Urinary bladder (tissue), 4 donors: Measurements from ENCODE around the gene BCAR3. TPM values are rescaled to one million over a fixed set of nuclear protein-coding genes. Genes with fewer than 3 reads are reported as not detected.

Source experiments
- DNase-seq: peaks from one replicate; pipeline ENCODE4 v3.0.0-alpha.2; 2015; ENCODE audit errors: extremely low spot score
- H3K27ac ChIP-seq: one replicate; pipeline ENCODE4 v1.5.1; 2013; ENCODE audit warnings: low read depth, mild to moderate bottlenecking, moderate library complexity
- H3K36me3 ChIP-seq: one replicate; pipeline ENCODE4 v1.6.1; 2013; ENCODE audit warnings: mild to moderate bottlenecking, moderate library complexity; ENCODE audit not compliant: insufficient read depth
- H3K4me1 ChIP-seq: one replicate; pipeline ENCODE4 v1.6.1; 2013; ENCODE audit warnings: mild to moderate bottlenecking, moderate library complexity; ENCODE audit not compliant: insufficient read depth
- H3K4me3 ChIP-seq: one replicate; pipeline ENCODE4 v1.5.1; 2013; ENCODE audit warnings: low read depth, low read length
- WGBS: extraction: QIAGEN DNeasy Blood & Tissue Kit; methylation state at CpG from one replicate; pipeline ENCODE4 v1.1.7; 2013; 5-methylcytosine and 5-hydroxymethylcytosine counted together
- polyA plus RNA-seq: library from polyadenylated mRNA; stranded (reverse); fragments of 200-250 nt; gene quantifications from one replicate; pipeline ENCODE4 v1.2.3, GENCODE V29; 2013
- total RNA-seq: library from RNA; depleted of rRNA; stranded (reverse); fragments of >200 nt; gene quantifications from one replicate; pipeline ENCODE4 v1.2.3, GENCODE V29; 2014
- donor health status: healthy with polysubstance abuse.
- donor health status: healthy.

BCAR3 gene
- total and polyA plus RNA-seq, 2 donors, result 14.5 TPM

DNA sequence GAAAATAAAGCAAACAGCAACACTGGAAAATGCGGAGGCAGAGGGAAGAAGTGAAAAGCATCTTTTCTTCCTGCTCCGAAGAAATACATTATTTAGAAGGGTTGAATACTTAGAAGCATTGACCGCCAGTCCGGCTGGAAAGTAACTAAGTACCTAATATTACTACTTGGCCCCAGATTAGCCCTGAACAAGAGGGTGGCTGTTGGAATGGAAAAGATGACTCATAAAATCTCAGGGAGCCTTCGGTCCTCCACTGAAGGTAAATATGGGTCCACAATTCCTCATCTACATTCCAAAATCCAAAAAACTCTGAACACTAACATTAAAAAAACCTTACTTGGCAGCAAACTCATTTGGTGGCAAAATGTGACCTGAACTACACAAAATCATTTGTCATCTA lies 40.1 kb downstream of the BCAR3 start:
- no peaks in the 10 kb centered on the region for H3K36me3 ChIP-seq
- H3K4me1 ChIP-seq, result no peaks in the 10 kb centered on the region
- H3K27ac ChIP-seq, result no peak overlapping the region
- H3K4me3 ChIP-seq, result no peak overlapping the region
- WGBS, result 88% methylated on average over 5 of the region's 5 CpGs
- no peak for DNase-seq

DNA sequence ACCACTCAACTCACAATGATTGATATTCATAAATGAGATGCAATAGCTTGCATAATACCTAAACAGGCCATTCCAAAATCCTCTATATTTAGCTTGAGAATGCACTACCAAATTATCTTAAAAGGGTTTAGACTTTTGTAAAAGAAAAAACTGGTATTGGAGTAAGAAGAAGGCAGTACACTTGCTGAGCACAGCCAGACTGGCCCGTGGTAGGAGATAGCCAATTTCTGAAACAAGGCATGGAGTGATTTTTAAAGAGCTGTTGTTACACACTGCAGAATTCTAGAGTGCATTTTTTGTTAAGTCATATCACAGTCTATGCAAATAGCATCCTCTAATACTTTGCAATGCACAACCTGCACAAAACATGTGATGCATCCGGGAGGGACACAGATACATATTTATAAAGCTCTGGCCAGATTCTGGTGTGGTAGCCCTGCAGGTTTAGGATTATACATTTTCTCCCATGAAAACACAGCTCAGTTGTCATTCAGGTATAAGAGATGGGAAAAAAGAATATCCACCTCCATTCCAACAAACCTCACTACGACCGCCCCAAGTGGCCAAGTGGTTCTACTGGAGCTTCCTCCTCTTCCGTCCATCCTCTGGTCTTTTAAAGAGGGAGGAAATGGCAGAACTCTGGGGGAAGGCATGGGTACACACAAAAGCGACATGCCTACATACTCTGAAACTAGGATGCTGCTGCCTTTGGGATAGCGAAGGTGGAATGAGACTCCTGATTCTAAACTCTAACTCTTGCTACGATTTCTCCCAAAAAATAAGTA lies 40.8 kb downstream of the BCAR3 start:
- DNase-seq, result no peak
- Histone ChIP-seq H3K4me3 (no peak overlapping the region), H3K27ac (no peak overlapping the region), H3K4me1 (no peaks in the 10 kb centered on the region), H3K36me3 (no peaks in the 10 kb centered on the region)
- WGBS, result 94% methylated on average over 8 of the region's 8 CpGs

DNA sequence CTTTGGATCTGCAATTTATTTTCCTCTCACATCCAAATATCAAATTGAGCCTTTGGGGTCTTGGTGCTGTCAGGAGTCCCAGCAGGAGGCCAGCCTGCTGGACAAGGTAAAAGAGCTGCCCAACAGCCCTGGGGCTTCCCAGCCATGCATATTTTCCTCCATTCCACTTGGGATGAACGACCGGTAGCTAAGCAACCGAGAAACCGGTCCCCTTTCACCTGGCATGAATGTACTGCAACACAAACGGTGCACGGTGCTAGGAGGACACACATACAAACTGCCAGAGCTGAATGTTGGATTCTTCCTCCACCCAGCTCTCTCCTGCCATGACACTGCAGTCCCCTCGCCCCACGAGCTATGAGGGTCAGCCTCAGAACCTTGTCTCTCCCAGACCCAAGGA lies 42.7 kb downstream of the BCAR3 start:
- H3K27ac ChIP-seq, result no peak overlapping the region
- no peaks in the 10 kb centered on the region for H3K4me1 ChIP-seq
- WGBS, result 81% methylated on average over 8 of the region's 8 CpGs
- H3K36me3 ChIP-seq, result no peaks in the 10 kb centered on the region
- DNase-seq, result no peak
- H3K4me3 ChIP-seq, result no peak overlapping the region

DNA sequence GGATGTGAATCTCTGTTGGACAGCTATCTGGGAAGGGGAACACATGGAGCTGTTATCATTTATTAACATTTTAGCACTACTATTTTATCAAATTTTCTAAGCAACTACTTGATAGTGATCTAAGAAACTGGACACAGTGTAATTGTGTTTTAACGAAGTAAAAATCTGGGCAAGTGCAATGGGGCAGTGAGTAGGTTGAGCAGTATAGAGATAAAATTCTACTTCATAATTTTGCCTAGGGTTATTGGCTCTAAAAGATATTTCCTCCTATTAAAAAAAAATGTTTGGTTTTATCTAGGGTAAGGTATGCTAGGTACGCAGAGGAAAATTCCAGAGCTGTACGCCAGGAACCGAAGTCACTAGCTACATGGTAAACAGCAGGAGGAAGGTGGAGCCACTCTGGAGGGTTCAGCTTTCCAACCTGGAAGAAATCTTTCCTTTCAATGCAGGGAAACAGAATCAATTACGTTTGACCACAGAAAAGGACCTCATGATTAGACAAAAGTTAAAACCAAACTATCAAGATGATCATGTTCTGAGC lies 43.3 kb downstream of the BCAR3 start:
- WGBS, result 69% methylated on average over 5 of the region's 5 CpGs
- Histone ChIP-seq H3K4me3 (no peak overlapping the region), H3K27ac (no peak overlapping the region), H3K36me3 (no peaks in the 10 kb centered on the region), H3K4me1 (no peaks in the 10 kb centered on the region)
- no peak for DNase-seq

DNA sequence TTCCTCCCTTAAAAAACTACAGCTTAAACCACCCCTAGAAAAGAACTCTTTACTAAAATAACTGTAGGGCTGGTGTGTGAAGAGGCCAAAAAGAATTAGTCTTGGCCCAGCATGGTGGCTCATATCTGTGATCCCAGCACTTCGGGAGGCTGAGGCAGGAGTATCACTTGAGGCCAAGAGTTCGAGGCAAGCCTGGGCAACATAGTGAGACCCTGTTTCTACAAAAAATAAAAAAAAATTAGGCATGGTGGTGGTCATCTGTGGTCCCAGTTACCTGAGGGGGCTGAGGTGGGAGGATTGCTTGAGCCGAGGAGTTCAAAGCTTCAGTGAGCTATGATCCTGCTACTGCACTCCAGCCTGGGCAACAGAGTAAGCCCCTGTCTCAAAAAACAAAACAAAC lies 44.9 kb downstream of the BCAR3 start:
- DNase-seq, result no peak
- no peaks in the 10 kb centered on the region for H3K4me1 ChIP-seq
- WGBS, result 97% methylated on average over 3 of the region's 3 CpGs
- no peak overlapping the region for H3K27ac ChIP-seq
- H3K4me3 ChIP-seq, result no peak overlapping the region
- no peaks in the 10 kb centered on the region for H3K36me3 ChIP-seq

DNA sequence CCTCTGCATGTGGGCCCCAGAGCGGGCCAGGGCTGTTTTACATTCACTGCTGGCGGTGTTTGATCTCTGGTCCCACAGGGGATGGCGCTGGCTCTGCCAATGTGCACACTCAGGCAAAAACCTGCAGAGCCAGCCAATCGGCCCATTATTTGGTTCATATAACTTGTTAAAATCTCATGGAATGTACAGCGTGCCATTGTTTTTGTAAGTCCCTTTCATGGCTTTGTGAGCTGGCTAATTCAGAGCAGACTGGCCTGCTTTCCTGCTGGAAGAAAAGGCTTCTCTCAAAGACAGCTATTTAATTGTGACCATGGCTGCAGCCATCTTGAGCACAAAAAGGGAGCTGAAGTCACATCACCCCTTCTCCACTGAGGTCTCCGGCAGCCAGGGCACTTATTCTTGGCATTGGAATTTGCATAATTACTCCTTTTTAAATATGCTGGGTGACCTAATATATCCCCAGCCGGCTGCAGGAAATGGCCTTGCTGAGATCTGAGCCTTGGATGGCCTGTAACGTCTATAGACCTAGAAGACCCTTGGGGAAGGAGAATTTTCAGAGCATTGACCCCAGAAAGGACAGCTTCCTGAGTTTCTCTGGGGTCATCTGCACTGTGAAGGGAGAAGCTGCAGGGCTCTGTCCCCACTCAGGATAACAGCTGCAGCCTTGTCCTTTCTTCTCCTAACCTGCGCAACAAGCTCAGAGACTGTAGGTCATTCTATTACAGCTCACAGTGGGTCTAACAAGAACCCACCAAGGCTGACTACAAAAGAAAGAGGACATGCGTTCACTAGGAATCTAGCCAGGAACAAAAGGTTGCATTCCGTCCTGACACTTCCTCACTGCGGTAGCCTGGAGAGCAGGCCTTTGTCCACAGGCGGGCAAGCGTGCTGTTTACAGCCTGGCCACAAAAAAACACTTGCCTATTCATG lies 45.8 kb downstream of the BCAR3 start:
- Histone ChIP-seq H3K36me3 (no peaks in the 10 kb centered on the region), H3K4me1 (no peaks in the 10 kb centered on the region), H3K27ac (no peak overlapping the region), H3K4me3 (no peak overlapping the region)
- DNase-seq, result no peak
- WGBS, result 86% methylated on average over 14 of the region's 14 CpGs

DNA sequence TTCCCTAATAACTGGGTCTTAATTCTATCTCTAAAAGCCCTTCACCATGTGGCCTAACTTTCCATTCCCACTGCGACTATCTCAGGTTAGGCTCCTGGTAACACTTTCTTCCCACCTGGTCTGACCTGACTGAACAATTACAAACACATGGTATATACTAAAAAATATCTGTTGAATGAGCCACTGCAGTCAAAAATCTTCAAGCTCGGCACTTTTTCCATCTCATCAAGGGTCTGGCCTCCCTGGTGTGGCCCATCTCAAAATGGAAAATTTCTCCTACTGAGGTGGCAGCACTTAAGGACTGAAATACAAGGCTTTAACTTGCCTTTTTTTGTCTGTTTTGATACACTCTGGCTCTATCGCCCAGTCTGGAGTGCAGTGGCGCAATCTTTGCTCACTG lies 48.3 kb downstream of the BCAR3 start:
- Histone ChIP-seq H3K4me1 (no peaks in the 10 kb centered on the region), H3K36me3 (no peaks in the 10 kb centered on the region), H3K27ac (no peak overlapping the region), H3K4me3 (no peak overlapping the region)
- DNase-seq, result no peak
- 97% methylated on average over 4 of the region's 4 CpGs for WGBS

DNA sequence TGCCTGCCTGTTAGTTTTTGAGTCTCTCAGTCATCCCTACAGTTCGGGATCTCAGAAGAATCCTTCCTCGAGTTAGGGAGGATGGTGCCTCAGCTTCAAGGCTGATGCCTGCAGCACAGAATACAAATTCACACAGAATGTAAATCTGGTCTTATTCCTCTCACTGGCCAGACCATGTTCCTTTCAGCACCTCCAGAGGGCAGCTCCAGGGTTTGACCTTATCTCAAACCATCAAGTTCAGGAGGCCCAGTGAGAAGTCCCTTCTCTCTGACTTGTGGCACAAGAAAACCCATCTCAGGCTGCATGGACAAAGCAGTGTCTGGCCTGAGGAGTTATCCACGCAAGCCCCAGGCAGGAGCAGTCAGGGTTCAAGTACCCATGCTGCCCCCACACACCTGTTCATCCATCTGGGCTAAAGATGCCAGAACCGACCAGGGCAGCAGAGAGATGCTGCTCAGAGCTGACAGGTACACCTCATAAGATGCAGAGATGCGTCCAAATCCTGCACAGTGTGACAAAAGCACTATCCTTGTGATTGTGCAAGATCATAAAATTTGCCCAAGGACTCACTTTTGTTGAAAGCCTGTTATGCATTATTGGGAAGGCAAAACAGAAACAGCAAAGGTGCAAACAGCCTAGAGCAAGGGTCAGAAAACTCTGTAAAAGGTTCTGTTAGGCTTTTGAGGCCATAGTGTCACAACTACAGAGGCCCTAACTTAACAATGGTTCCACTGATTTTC lies 49.8 kb downstream of the BCAR3 start:
- H3K27ac ChIP-seq, result no peak overlapping the region
- 92% methylated on average over 5 of the region's 5 CpGs for WGBS
- no peaks in the 10 kb centered on the region for H3K36me3 ChIP-seq
- H3K4me1 ChIP-seq, result no peaks in the 10 kb centered on the region
- no peak overlapping the region for H3K4me3 ChIP-seq
- no peak for DNase-seq

DNA sequence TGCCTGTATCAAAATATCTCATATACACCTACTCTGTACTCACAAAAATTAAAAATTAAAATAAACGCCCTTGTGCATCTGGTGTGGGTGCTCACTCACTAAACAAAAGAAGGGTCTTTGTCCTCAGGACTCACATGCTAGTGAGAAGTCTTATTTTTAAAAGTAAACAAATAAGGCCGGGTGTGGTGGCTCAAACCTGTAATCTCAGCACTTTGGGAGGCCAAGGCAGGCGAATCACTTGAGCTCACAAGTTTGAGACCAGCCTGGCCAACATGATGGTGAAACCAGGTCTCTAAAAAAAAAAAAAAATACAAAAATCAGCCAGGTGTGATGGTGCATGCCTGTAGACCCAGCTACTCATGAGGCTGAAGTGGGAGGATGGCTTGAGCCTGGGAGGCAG lies 51.5 kb downstream of the BCAR3 start:
- H3K4me3 ChIP-seq, result no peak overlapping the region
- no peak for DNase-seq
- 87% methylated on average over 3 of the region's 3 CpGs for WGBS
- no peak overlapping the region for H3K27ac ChIP-seq
- H3K4me1 ChIP-seq, result no peaks in the 10 kb centered on the region
- H3K36me3 ChIP-seq, result no peaks in the 10 kb centered on the region

DNA sequence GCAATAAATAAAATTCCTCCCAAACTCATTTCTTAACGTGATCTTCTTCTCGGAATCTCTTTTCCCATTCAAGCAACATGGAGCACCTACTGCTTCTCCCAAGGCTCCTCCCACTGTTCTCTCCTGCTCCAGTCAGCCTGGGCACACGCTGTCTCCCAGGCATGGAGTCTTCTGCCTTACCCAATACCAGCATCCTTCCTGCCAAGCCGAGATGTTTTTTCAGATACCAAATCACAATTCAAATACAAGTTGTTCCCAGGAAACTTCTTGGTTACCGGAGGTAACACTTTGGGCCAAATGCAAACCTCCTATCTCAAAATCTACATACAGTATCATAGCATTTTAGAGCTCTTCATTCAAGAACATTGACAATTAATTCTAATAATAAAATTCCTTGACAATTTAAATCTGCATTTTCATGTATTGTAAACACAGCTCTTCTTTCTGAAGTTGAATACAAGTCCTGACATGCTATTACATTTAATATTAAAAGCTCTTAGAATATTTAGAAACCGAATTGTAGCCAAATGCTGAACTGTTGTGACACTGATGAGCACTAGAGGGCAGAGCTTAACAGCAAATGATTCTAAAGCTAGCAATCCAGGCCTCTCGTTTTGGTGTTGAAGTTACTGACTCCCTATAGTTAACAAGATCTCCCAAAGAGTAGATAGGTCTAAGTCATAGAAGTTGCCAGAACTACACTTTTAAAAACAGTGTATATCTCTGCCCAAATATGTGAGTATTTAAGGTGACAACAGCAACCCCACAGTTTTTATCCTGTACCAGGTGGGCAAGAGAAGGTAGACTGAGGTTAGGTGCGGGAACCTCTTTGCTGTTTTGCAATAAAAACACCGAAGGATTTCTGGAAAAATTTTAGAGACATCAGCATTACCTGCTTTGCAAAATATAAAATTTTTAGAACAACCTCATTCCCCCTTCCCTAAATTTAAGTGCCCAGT lies 52.3 kb downstream of the BCAR3 start:
- DNase-seq, result peak; percentile 61
- Histone ChIP-seq H3K4me1 (no peaks in the 10 kb centered on the region), H3K36me3 (no peaks in the 10 kb centered on the region), H3K27ac (no peak overlapping the region), H3K4me3 (no peak overlapping the region)
- WGBS, result 65% methylated on average over 9 of the region's 9 CpGs

DNA sequence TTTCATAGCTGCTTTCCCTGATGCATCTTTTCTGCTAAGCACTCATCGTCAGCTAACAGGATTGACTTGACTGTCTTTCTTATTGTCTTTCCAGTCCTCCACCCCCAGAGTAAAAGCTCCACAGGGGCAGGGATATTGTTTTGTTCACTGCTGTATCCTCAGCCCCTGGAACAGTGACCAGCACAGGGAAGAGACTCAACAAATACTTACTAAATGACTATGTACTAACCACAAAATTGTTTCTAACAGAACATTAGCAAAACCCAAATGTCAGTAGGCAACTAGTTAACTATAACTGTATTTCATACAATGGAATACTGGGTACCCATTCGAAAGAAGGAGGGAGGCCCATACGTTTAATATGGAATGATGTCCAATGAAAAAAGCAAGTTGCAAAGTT lies 53.0 kb downstream of the BCAR3 start:
- Histone ChIP-seq H3K36me3 (no peaks in the 10 kb centered on the region), H3K27ac (no peak overlapping the region), H3K4me1 (no peaks in the 10 kb centered on the region), H3K4me3 (no peak overlapping the region)
- no peak for DNase-seq
- WGBS, result 89% methylated on average over 3 of the region's 3 CpGs

DNA sequence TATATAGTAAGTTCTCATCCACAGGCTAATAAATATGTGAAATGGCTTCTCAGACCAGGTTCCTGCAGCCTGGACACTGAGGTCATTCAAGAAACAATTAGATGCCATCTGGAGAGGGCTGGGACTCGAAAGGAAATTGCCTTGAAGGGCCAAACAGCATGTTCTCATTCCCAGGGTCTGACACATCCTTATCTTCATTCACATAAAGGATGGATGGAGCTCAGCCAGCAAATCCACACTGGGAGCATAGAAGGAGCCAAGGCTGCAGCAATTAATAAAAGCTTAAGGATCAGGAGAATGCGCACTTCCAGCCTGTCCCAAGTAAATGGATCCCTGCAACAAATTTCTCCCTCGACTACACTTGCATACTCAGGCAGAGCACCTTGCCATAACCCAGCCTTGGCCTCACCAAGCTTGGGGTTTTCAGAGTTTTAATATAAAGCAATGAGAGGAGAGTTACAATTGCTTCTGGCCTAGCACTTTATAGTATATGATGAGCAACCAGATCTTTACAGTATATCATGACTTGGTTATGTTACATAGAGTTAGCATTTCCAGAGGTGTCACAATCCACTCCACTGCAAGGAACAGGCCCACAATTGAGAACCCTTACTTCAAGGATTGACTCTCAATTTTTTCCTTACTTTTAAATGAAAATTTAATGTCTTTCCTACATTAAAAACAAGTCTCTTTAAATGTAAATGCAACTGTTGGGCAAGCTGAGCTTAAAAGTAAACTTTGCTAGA lies 55.9 kb downstream of the BCAR3 start:
- Histone ChIP-seq H3K4me1 (no peaks in the 10 kb centered on the region), H3K36me3 (no peaks in the 10 kb centered on the region), H3K27ac (no peak overlapping the region), H3K4me3 (no peak overlapping the region)
- WGBS, result 40% methylated on average over 3 of the region's 3 CpGs
- DNase-seq, result peak; percentile 48
